ENCODE results near the gene LGALSL. TPM values are rescaled to one million over a fixed set of nuclear protein-coding genes. Genes with fewer than 3 reads are reported as not detected.

The LGALSL gene
- total and polyA plus RNA-seq, 2 of the 13 experiments (the other 11 are each of a cell fraction or from before 2014, with no cell fraction given), result 15.4 to 20.0 TPM

GRCh38 chr2:64405581-64406406 lies 48.2 kb upstream of the LGALSL start (continued):
- TF ChIP-seq SOX13 (IDR thresholded peaks at IDR 0.05) (no peak), SOX13 (CRISPR knock-in tag; conservative IDR thresholded peaks at IDR 0.05 in 1 of 2, IDR thresholded peaks at IDR 0.05 in 1 of 2) (no peak), SMAD9 (CRISPR knock-in tag; IDR thresholded peaks at IDR 0.05) (no peak), CEBPZ (IDR thresholded peaks at IDR 0.05; ENCODE audit: low read length) (no peak), ZNF557 (CRISPR knock-in tag; IDR thresholded peaks at IDR 0.05) (no peak), ZSCAN21 (CRISPR knock-in tag; IDR thresholded peaks at IDR 0.05; ENCODE audit: borderline replicate concordance) (0 out of 2 replicates have a peak, but pooled peaks have one; percentile 26), ZNF737 (CRISPR knock-in tag; IDR thresholded peaks at IDR 0.05; ENCODE audit: borderline replicate concordance) (0 out of 2 replicates have a peak, but pooled peaks have one; percentile 61)

- 0% methylated on average over 2 of the region's 2 CpGs for WGBS (ENCODE audit: low lambda C conversion rate)
- Histone ChIP-seq H3K4me1 (ENCODE audit: insufficient read depth, low read length) (peaks cover 56% of the 10 kb centered on the region), H3K9ac (ENCODE audit: insufficient read depth, low read depth, low read length) (no peak overlapping the region), H3K9me3 (ENCODE audit: low read length) (no peaks in the 10 kb centered on the region), H3K4me2 (ENCODE audit: low read depth, low read length) (peak overlapping the region; percentile 65), H3K36me3 (replicated peaks in 1 of 2; ENCODE audit: control insufficient read depth in 1 of 2, insufficient read depth in 2 of 2, low read length in 2 of 2) (no peaks in the 10 kb centered on the region), H3K27ac (ENCODE audit: extremely low read length, insufficient read depth, low read length) (no peak overlapping the region), H2AFZ (ENCODE audit: low read length) (no peak overlapping the region), H3K4me3 (replicated peaks in 1 of 3; ENCODE audit: insufficient read depth in 1 of 3, low read depth in 2 of 3, low read length in 3 of 3) (peak overlapping the region in 2 of 3 experiments; percentile 5 to 50; a peak in 4 of 6 replicates), H4K20me1 (ENCODE audit: insufficient read depth, low read length) (no peaks in the 10 kb centered on the region), H3K27me3 (ENCODE audit: control insufficient read depth in 1 of 2, insufficient read depth in 2 of 2, low read length in 2 of 2) (no peaks in the 10 kb centered on the region), H3K79me2 (ENCODE audit: insufficient read depth, low read length) (no peaks in the 10 kb centered on the region)
- FAIRE-seq, result no peak
- ChIA-PET POLR2A (no interaction called here), CTCF (ENCODE audit: low intra/inter-chr PET ratio, low total read pairs) (no interaction called here)
- peak; percentile 41 for DNase-seq (ENCODE audit: low spot score)
- intact Hi-C loops (cut with micrococcal nuclease; ENCODE audit: unreplicated experiment) (no loop called here), in situ Hi-C loops (cut with HindIII; ENCODE audit: extremely low pct_ligation_motif_present, low pct_unique_long_range_greater_than_20kb) (no loop called here)
- BruUV-seq (replicated peaks), result no TSS peak
- ATAC-seq, result peak; percentile 66
- TF ChIP-seq SAP130 (CRISPR knock-in tag; IDR thresholded peaks at IDR 0.05; ENCODE audit: low read depth) (0 out of 2 replicates have a peak, but pooled peaks have one; percentile 39), JARID2 (CRISPR knock-in tag; IDR thresholded peaks at IDR 0.05; ENCODE audit: insufficient replicate concordance) (no peak), ZNF513 (CRISPR knock-in tag; conservative IDR thresholded peaks at IDR 0.05) (no peak), HMG20A (CRISPR knock-in tag; IDR thresholded peaks at IDR 0.05; ENCODE audit: borderline replicate concordance) (no peak), PCBP2 (optimal IDR thresholded peaks at IDR 0.05; ENCODE audit: low read depth, low read length, poor library complexity, severe bottlenecking) (no peak), SALL1 (CRISPR knock-in tag; IDR thresholded peaks at IDR 0.05) (peak; percentile 46; the same call in 1 of the 2 replicates), ATF1 (CRISPR knock-in tag; IDR thresholded peaks at IDR 0.05) (no peak), HDAC2 (CRISPR knock-in tag; IDR thresholded peaks at IDR 0.05) (0 out of 2 replicates have a peak, but pooled peaks have one; percentile 12), FOXC1 (CRISPR knock-in tag; IDR thresholded peaks at IDR 0.05; ENCODE audit: borderline replicate concordance) (no peak), ZNF816 (CRISPR knock-in tag; IDR thresholded peaks at IDR 0.05; ENCODE audit: borderline replicate concordance) (no peak), THAP7 (CRISPR knock-in tag; IDR thresholded peaks at IDR 0.05) (no peak)
These were observed 47.6 kb upstream of the LGALSL start for GRCh38 chr2:64406407-64406774.
